GM19351 (cell line): ENCODE results near the gene SPRR3.

Source experiments
- ATAC-seq: cut with Tn5 transposase; IDR thresholded peaks from one replicate; pipeline ENCODE4 v1.9.1; 2021; ENCODE audit warnings: mild to moderate bottlenecking, moderate library complexity; ENCODE audit not compliant: unreplicated experiment

Gene SPRR3

GRCh38 chr1:153049211-153049610, 47.7 kb downstream of the SPRR3 start:
- no peak for ATAC-seq
